HepG2 (cell line): ENCODE results near the gene NHSL1. TPM values are rescaled to one million over a fixed set of nuclear protein-coding genes. Genes with fewer than 3 reads are reported as not detected.

Experiments
- CHD4 ChIP-seq: fragments of 200-600 bp; sonication (generic); IDR thresholded peaks from 2 replicates; pipeline ENCODE4 v1.7.0; 2017; ENCODE audit warnings: mild to moderate bottlenecking, low read length, borderline replicate concordance
- EZH2 ChIP-seq: conservative IDR thresholded peaks from 2 replicates; pipeline ENCODE4 v1.6.1; 2012; ENCODE audit warnings: mild to moderate bottlenecking, low read depth, low read length, moderate library complexity
- HDAC1 ChIP-seq: sonication (generic); formaldehyde crosslinking; IDR thresholded peaks from 2 replicates; pipeline ENCODE4 v1.5.1; 2020; ENCODE audit warnings: mild to moderate bottlenecking, missing genetic modification reagents
- HES4 ChIP-seq: sonication (generic); formaldehyde crosslinking; IDR thresholded peaks from 2 replicates; pipeline ENCODE4 v1.9.0; 2021; ENCODE audit warnings: mild to moderate bottlenecking, missing genetic modification reagents, borderline replicate concordance
- HNF1A ChIP-seq, 2 experiments: sonication (generic) in 1 of 2; formaldehyde crosslinking in 1 of 2; IDR thresholded peaks; 2 replicates each; pipeline versions ENCODE4 v1.4.0 to v1.6.1; 2016 to 2020; ENCODE audit warnings: borderline replicate concordance in 1 of 2, low read depth in 1 of 2, mild to moderate bottlenecking in 1 of 2, missing genetic modification reagents in 1 of 2
- HNRNPH1 ChIP-seq: fragments of 200-400 bp; formaldehyde crosslinking; optimal IDR thresholded peaks from 2 replicates; pipeline ENCODE3; 2017; ENCODE audit warnings: mild to moderate bottlenecking, low read depth, low read length
- JUNB ChIP-seq: sonication (generic); formaldehyde crosslinking; IDR thresholded peaks from 2 replicates; pipeline ENCODE4 v1.8.0; 2022; ENCODE audit warnings: missing genetic modification reagents, mild to moderate bottlenecking, borderline replicate concordance
- MXD1 ChIP-seq: sonication (generic); formaldehyde crosslinking; IDR thresholded peaks from 2 replicates; pipeline ENCODE4 v1.4.0; 2020; ENCODE audit warnings: mild to moderate bottlenecking, missing genetic modification reagents
- PBX3 ChIP-seq: sonication (generic); formaldehyde crosslinking; IDR thresholded peaks from 2 replicates; pipeline ENCODE4 v1.8.1; 2023; ENCODE audit warnings: missing genetic modification reagents, inconsistent platforms, borderline replicate concordance
- POLR2AphosphoS2 ChIP-seq: IDR thresholded peaks from 2 replicates; pipeline ENCODE4 v1.6.1; 2011; ENCODE audit warnings: low read depth, low read length, improper control_type of control experiment
- RORA ChIP-seq: sonication (generic); formaldehyde crosslinking; IDR thresholded peaks from 2 replicates; pipeline ENCODE4 v1.5.0; 2020; ENCODE audit warnings: mild to moderate bottlenecking, missing genetic modification reagents, moderate library complexity
- ZBTB4 ChIP-seq: sonication (generic); formaldehyde crosslinking; IDR thresholded peaks from 2 replicates; pipeline ENCODE4 v1.4.0; 2020; ENCODE audit warnings: missing genetic modification reagents, mild to moderate bottlenecking, borderline replicate concordance
- ZFP91 ChIP-seq: sonication (generic); formaldehyde crosslinking; IDR thresholded peaks from 2 replicates; pipeline ENCODE4 v1.9.0; 2022; ENCODE audit warnings: missing genetic modification reagents, mild to moderate bottlenecking, borderline replicate concordance
- ZNF12 ChIP-seq: sonication (generic); formaldehyde crosslinking; IDR thresholded peaks from 2 replicates; pipeline ENCODE4 v1.5.0; 2020; ENCODE audit warnings: missing genetic modification reagents
- ZNF446 ChIP-seq: sonication (generic); formaldehyde crosslinking; IDR thresholded peaks from 2 replicates; pipeline ENCODE4 v1.5.0; 2020; ENCODE audit warnings: mild to moderate bottlenecking, missing genetic modification reagents
- ZNF589 ChIP-seq: sonication (generic); formaldehyde crosslinking; conservative IDR thresholded peaks from 2 replicates; pipeline ENCODE4 v1.8.0; 2022; ENCODE audit warnings: mild to moderate bottlenecking, moderate library complexity, missing genetic modification reagents
- ZNF724P ChIP-seq: sonication (generic); formaldehyde crosslinking; IDR thresholded peaks from 2 replicates; pipeline ENCODE4 v1.8.0; 2022; ENCODE audit warnings: missing genetic modification reagents, borderline replicate concordance
- polyA plus RNA-seq, 8 experiments: library from polyadenylated mRNA; depleted of rRNA in 3 of 8; stranded (reverse) in 7 of 8; unstranded in 1 of 8; fragments of >200 nt; fragmentation: Illumina TruSeq in 4 of 8; extraction: Trizol in 4 of 8; gene quantifications; 2 replicates each; pipeline versions ENCODE4 v1.2.1 to v1.2.3, GENCODE V29; 2011 to 2016; ENCODE audit warnings: low read depth in 4 of 8, missing spikeins in 1 of 8, mixed read lengths in 1 of 8; ENCODE audit not compliant: insufficient read depth in 1 of 8
- total RNA-seq, 5 experiments: library from RNA; depleted of rRNA; stranded (reverse); fragments of >200 nt; fragmentation: Illumina TruSeq; extraction: Trizol; gene quantifications; 2 replicates each; pipeline ENCODE4 v1.2.3, GENCODE V29; 2016; ENCODE audit warnings: low read depth in 1 of 5

Gene NHSL1
- total and polyA plus RNA-seq, 2 of the 13 experiments (the other 11 are each of a cell fraction or from before 2014, with no cell fraction given) = 24.9 to 53.6 TPM

- no peak for TF ChIP-seq ZNF12 (CRISPR knock-in tag)
- TF ChIP-seq MXD1 = no peak
- TF ChIP-seq ZNF589 (CRISPR knock-in tag) = no peak
- no peak for TF ChIP-seq EZH2
- TF ChIP-seq ZNF724P (CRISPR knock-in tag) = no peak
- TF ChIP-seq HNRNPH1 = no peak
- no peak for TF ChIP-seq ZFP91 (CRISPR knock-in tag)
- TF ChIP-seq POLR2AphosphoS2 = no peak
- TF ChIP-seq CHD4 = peak; percentile 14; the same call in 1 of the 2 replicates
- peak; percentile 72 for TF ChIP-seq HNF1A (IDR thresholded peaks at IDR 0.05; ENCODE audit: low read depth)
- TF ChIP-seq HNF1A (CRISPR knock-in tag; IDR thresholded peaks at IDR 0.05; ENCODE audit: borderline replicate concordance) = peak; percentile 75; the same call in 1 of the 2 replicates
- no peak for TF ChIP-seq ZBTB4 (CRISPR knock-in tag)
- TF ChIP-seq JUNB (CRISPR knock-in tag) = no peak; the same call in 1 of the 2 replicates
- no peak for TF ChIP-seq PBX3 (CRISPR knock-in tag)
- no peak for TF ChIP-seq HES4
- TF ChIP-seq ZNF446 (CRISPR knock-in tag) = no peak
- TF ChIP-seq RORA (CRISPR knock-in tag) = no peak
- peak; percentile 76 for TF ChIP-seq HDAC1
These were observed 8.8 kb upstream of the NHSL1 start (continued) for GRCh38 chr6:138507977-138508675.
